Measurements from ENCODE around the gene METRN.
A peak's percentile ranks its signal among the peaks of the same experiment; 100 is the strongest.
"Not testable (repeated sequence)": the region's sequence is repeated elsewhere in the genome, so short reads cannot be mapped to it uniquely, and the experiment has no call there.

The METRN gene

DNA sequence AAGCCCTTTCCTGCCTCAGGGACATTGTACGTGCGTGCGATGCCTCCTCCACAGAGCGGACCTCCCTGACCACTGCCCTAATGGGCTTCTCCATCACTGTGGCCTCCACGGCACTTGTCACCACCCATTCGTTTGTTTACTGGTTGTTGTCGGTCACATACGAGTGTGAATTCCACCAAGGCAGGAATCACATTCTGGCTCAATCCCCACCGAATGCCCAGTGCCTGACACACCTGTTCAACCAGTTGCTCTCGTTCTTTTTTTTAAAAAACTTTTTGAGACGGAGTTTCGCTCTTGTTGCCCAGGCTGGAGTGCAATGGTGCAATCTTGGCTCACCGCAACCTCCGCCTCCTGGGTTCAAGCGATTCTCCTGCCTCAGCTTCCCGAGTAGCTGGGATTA is 23.7 kb upstream of the METRN start:
- not testable (repeated sequence) for DNase-seq (ENCODE audit: low read depth in 2 of 2)

DNA sequence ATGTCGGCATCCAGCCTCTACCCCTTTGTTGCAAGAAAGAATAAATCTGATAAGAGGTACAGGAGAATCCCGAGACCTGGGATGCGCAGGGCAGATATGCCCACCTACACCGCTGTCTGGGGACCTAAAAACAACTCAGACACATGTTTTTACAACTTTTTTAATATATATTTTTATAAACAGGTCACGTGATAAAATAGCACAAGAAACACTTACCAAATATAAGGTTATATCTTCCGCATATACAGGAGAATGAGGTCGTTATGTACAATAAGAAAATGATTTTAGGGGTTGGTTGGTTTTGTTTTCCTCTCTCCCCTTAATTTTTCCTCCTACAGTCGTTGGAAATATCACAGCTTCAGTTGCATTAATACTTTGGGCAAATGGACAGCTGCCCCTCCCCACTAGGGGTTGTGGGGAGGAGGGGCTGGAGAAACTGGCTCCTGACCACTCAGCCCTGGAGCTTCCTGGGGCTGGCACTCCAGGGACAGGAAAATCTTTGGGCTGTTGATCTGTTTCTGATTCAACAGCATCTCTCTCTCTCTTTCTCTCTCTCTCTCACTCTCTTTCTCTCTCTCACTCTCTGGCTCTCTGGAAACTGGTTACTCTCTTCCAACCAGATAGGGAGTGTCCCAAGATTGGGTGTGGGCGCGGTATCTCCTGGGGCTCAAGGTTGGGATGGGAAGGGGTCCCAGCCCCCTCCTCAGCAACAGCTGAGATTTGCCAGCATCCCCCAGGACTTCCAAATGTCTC is 22.4 kb upstream of the METRN start:
- no peak for DNase-seq (ENCODE audit: low read depth in 2 of 2)

DNA sequence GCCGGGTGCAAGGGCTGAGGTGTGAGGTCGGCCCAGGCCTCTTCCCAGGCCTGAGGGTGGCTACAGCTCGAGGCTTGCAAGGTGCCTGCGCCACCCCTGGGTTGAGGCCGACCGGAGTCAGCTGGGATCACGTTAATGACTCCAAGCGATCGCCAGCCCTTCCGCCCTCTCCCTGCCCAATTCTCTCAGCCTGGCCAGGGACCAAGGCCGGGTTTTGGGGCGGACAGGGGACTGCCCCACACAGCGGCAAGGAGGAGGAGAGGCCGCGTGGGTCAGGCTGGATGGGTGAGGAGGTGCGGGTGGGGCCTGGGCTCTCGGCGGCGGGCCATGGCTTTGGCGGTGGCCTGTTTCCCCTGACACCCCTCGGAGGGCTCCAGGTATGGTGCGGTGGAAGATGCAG is 21.6 kb upstream of the METRN start:
- DNase-seq (ENCODE audit: low read depth in 2 of 2) = no peak

DNA sequence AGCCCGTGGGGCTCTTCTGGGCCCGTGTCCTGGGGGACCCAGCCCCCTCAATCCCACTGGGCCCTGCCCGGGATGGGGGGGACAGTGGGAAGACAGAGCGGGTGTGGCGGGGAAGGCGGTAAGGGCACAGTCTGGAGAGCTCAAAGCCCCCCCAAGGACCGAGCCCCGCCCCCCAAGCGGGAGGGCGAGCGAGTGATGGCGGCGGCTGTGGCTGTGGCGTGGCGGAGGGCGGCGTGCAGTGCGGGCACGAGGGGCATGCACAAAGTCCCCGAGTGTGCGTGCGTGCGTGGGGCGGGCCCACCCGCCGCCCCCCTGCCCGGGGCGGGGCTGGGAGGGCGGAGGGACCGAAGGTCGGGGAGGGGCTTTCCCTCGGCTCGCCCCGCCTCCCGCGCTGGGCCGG is 21.2 kb upstream of the METRN start:
- no peak for DNase-seq (ENCODE audit: low read depth in 2 of 2)

DNA sequence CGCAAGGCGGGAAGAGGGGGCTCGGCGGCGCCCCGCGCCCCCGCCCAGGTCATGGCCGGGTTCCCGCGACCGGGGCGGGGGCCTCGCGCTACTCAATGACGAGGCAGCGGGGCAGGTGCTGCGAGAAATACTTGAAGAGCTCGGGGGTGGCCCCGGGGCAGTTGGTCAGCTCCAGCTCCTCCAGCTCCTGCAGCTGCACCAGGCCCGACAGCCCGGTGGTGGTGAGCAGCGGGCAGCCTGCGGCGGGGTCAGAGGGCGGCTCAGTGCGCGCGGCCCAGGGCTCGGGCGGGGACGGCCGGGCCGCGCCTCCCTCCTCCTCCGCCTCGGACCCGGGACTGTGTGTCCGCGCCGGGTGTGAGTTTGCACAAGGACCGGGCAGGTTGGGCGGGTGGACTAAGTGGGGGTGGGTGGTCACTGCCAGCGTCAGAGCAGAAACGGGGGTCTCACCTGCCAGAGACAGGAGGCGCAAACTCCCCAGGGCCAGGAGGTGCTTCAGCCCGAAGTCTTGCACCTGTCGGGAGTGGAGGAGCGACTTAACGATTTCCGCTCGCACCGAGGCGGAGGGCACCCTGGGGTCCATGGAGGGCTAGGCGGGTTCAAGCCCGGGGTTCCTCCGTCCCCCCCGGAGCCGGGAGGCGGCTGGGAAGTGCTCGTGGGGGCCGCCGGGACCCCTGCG is 20.6 kb upstream of the METRN start:
- DNase-seq (ENCODE audit: low read depth in 2 of 2) = no peak

DNA sequence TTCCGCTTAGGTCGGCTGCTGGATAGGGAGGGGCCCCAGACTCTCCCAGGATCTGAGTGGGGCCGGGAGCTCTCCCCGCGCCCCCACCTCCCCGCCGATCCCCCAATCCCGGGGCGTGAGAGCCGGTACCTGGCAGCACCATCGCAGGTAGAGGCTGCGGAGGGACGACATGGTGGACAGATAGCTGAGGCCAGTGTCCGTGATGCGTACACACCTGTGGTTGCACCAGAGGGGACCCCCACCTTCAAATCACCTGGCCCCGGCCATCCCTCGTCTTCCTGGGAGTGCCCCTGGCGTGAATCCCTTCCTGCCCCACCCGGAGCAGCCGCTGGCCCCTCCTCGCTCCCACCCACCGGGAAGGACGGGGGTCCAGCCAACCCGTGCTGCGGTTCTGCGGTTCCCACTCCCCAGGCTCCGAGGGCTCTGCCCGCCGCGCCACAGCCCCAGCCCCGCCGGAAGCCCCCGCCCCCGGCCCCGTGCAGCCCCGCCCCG is 20.0 kb upstream of the METRN start:
- no peak for DNase-seq (ENCODE audit: low read depth in 2 of 2)

DNA sequence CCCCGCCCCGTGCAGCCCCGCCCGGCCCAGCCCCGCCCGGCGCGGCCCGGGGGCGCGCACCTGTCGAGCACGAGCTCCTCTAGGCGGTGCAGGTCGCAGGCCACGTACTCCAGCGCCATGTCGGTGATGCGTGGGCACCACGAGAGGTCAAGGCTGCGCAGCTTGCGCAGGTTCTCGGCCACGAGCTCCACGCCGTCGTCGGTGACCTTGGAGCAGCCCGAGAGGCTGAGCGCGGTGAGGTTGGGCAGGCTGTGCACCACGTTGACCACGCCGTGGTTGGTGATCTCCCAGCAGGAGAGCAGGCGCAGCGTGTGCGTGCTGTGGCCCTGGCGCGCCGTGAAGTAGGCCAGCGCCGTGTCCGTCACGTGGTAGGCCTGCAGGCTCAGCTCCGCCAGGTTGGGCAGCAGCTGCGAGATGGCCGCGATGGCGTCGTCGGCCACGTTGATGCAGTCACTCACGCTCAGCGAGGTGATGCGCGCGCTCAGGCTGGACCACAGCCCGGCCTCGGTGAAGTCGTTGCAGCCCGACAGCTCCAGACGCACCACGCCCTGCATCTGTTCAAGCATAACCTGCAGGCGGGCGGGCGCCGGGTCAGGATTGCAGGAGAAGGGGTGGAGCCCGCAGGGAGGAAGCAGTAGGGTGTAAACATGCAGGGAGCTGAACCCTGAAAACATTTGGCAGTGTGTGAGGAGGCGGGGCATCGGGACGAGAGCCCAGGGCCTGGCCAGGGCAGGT is 19.4 kb upstream of the METRN start:
- peak in 1 of 2 experiments; percentile 63 for DNase-seq (ENCODE audit: low read depth in 2 of 2)

DNA sequence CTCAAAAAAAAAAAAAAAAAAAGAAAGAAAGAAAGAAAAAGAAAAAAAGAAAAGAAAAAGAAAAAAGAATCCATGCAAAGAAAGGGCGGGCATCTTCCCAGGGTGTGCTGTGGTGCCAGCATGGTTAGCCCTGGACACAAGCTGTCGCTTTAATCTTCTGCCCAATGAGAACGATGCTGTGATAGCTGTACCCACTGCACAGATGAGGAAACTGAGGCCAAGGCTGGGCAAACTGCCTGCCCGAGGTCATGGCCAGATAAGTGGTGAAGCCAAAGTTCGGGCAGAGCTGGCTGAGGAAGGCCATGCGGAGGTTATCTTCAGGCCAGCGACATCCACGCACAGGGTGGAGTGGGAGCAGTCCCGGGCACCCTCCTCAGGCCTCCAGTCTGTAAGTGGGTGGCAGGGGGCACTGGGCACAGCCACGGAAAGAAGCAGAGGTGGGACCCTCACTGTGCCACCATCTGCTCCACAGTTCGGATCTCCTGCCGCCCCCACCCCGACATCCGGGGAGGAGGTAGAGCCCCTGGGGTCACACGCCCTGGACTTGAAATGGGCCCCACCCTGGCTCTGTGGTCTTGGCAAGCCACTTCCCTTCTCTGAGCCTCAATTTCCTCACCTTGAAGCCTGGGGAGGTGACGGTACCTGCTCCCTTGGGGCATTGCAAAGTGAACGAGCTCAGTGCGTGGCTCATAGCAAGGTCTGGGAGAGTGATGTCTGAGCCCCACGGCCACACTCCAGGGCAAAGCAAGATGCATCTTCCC is 15.8 kb upstream of the METRN start:
- no peak for DNase-seq (ENCODE audit: low read depth in 2 of 2)

DNA sequence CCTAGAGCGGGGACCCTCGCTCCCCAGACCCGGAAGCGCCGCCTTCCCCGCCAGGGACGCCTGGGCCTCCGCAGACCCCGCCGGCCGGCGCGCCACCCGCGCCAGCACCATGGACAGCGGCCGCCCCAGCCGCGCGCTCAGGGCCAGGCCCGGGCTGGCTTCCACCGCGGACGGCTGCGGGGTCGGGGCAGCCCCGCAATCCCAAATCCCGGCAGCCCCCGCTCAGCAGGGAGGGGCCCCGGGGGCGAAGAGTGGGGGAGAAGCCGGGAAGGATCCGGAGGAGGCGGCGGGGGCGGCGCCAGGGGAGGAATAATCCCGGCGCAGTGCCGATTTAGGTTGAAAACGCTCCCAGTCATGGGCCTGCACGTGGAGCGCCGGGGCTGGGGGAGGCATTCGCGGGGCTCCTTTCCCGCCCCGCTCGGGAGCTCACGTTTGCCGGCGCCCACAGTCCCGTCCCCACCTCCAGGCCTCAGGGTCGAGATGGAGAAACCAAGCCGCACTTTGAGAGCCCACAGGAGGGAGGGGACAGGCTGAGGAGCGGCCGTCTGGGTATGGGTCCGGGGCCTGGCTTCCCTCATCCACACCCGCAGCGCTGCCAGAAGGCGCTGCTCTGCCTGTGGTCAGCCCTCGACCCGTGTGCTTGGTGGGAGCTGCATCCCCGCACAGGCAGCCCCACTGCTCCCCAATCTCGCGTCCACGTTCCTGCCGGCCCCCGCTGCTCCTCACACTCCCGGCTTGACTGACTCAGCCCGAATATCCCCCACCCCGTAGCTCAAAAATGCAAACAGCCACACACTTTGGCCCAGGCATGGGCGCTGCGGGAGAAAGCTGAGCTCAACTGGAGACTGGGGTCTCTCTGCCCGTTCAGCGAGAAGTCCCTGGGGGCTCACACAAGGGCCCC is 14.0 kb upstream of the METRN start:
- no peak for DNase-seq (ENCODE audit: low read depth in 2 of 2)

DNA sequence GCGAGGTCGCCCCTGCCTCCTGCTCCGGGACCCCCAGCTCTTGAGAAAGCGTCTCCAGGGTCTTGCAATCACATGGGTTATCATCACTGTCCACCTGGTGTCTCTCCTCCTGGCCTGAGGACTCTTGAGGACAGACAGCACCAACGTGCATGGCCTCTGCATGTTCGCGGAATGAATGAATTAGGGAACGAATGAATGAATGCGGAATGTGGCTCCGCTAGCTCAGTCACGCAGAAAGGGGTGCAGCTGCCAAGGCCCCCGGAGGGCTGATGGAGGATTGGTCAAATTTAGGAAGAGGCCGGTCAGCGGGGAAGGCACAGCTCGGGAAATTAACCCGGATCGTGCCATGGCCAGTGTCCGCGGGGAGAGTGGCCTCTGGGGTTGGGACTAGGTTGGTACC is 12.6 kb upstream of the METRN start:
- no peak for DNase-seq (ENCODE audit: low read depth in 2 of 2)

DNA sequence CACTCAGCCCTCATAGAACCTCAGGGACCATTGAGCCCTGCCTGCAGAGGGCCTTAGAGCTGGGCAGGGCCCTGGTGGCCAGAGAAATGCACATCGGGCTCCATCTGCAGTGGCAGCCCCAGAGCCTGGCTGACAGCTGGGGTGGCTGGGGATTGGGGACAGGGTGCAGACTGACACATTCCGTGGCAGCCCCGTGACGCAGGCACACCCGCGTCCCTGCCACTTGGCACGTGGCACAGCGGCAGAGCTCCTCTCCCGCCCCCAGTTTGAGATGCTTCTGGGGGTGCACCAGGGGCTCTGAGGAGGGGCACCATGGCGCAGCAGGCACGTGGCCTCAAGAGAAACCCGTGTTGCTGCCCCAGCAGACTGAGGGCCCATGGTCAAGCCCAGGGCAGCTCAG is 11.5 kb upstream of the METRN start:
- no peak for DNase-seq (ENCODE audit: low read depth in 2 of 2)

DNA sequence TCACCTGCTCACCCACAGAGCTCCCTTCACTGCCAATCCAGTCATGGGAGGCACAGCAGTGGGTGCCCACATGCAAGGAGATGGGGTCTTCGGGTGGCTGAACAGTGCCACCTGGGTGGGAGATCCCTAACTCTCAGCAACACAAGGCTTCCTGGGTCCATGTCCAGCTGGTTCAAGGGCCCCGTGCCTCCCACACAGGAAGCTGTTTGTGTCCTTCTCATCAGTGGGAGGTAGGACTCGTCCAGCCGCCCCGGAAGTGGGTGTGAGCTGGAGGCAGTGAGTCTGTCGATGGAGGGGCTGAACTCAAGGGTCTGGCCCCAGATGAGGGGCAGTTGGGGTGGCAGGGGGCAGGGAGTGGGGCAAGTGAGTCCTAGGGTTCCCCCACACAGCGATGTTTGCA is 10.9 kb upstream of the METRN start:
- DNase-seq (ENCODE audit: low read depth in 2 of 2) = no peak

DNA sequence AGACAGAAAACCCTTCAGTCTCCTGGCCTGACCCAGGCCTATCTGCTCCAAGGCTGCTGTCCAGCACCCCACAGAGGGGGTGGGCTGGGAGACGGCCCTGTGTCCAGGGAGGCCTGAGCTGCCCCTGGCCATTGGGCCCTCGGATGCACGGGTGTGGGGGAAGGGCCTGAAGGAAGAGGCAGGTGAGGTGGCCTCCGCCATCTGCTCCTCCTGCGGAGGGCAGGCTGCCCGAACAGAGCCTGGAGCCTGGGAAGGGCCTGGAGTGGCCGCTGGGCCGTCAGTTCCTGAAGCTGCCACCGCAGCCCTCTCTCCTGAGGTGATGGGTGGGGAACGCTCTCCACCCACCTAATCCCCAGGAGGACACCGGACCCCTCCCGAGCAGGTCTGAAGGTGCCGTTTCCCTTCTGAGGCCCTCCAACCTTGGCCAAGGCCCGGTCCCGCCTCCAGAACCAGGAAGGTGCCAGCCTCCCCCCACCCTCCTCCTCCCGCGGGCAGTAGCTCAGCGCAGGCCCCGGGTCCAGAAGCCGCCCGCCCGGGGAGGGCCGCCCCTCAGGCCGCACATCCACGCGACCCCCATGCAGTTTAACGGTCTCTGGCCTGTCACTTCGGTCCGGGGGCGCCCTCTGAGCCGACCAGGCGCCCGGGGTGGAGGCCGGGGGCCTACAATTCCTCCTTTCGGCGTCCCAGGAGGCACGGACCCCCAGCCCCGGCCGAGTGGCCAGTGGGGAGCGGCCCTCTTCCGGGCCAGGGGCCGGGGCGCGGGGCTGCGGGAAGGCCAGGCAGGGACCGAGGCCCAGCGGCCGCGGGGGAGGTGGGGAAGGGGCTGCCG is 10.2 kb upstream of the METRN start:
- DNase-seq (ENCODE audit: low read depth in 2 of 2) = no peak

DNA sequence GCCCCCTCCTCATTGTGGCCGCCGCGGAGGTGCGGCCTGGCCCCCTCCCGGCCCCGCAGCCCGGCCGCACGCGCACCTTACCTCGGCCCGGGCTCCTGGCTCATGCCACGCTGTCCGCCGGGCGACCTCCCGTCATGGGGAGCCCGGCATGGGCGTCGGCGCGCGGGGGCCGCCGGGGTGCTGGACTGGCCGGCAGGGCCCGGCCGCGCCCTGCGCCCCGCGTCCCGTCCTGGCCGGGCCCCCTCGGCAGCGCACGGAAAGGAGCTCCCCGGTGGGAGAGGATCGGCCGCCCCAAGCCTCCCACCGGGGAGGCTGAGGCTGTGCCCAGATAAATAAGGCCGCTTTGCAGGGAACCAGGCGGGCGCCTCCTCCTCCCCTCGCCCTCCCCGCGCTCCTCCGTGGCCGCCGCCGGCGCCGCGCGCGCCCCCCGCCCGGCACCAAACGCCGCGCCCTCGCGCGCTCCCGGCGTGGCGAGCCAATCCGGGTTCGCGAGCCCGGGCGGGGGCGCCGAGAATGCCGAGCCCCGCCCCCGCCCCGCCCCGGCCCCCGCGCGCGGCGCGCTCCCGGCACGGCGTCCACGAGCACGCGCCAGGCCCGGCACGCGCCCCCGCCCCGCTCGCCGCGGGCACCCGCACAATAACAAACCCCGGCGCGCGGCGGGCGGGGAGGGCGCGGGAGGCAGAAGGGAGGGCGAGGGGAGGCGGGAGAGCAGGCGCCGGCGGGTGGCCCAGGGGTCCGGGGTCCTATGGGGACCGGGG is 9.3 kb upstream of the METRN start, which contains the start of gene FBXL16:
FBXL16 (minus strand) TSS at position 371 of the 758 bp plus-strand sequence. CDS start 8,396 bp downstream, outside the sequence.
- no peak for DNase-seq (ENCODE audit: low read depth in 2 of 2)

DNA sequence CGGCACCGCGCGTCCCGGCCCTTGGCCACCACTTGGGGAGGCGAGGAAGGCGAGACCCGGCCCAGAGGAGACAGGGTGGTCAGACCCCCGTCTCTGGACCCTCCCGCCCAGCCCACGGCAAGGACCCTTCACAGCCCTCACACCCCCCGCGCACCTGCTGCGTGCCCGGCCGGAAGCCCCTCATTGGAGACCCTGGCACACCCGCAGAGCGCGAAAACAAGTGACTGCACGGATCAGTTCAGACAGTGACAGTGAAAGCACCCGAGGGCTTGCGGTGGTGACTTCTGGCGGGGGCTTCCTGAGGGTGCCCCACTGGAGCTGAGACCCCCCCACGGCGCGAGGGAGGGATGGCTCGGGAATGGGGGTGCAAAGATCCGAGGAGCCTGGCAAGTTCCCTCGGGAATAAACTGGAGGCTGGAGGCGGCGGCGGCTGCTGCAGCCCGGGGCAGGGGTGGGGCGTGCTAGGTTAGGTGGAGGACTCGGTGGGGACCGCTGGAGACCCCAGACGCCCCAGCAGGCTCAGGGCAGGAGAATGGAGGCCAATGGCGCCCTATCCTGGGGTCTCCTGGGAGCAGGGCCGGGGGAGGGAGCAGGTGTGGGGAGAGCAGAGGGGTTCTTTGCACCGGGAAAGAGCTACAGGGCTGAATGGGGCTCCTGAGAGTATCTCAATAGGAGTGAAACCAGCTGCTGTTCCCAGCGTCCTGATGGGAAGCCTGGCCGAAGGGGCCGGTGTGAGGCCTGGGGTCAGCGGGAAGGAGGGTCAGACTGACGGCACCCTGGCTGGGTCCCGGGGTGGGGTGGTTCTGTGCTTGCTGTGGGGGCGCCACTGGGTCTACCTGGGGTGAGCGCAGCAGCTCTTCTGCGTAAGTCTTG is 8.5 kb upstream of the METRN start:
- DNase-seq (ENCODE audit: low read depth in 2 of 2) = no peak

DNA sequence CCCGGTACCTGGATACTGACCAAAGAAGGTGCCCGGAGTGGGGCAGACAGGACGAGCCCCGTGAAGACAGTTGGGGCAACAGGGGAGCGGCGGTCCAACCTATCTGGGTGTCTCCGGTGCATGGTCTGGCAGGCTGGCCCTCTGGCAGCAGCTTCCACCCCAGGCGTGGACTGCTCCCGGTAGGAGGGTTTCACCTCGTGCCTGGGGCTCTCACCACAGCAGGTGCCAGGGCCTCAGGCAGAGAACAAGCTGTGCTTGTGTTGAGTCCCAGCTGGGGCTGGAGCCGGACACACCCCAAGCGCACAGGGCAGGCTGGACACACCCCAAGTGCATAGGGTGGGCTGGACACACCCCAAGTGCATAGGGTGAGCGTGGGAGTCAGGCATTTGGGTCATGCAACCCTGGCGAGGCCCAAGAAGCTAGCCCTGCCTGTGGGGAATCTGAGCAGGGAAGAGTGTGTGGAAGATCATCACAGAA is 7.8 kb upstream of the METRN start:
- no peak for DNase-seq (ENCODE audit: low read depth in 2 of 2)

DNA sequence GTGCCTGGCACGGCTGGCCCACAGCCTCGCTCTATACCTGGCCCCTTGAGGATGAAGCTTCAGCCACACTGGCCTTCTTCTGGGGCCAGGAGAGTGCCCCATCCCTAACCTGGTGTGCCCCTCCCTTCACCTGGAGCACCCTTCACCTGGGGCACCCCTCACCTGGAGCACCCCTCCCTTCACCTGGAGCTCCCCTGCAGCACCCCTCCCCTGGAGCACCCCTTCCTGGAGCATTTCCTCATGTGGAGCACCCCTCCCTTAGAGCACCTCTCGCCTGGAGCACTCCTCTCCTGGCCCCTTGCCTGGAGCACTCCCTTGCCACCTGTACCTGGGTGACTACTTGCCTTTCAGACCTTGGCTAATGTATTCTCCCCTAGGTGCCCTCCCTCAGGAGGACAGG is 6.9 kb upstream of the METRN start:
- DNase-seq (ENCODE audit: low read depth in 2 of 2) = no peak

DNA sequence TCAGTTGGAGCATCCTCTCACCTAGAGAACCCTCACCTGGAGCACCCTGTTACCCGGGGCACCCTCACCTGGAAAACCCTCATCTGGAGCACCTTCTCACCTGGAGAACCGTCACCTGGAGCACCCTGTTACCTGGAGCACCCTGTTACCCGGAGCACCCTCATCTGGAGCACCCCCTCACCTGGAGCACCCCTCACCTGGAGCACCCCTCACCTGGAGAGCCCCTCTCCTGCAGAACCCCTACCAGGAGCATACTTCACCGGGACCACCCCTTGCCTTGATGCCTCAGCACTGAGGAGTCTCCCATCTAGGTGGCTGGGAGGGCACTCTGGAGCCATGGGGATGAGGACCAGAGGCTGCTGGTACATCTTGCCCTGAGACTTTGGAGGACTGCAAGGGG is 6.0 kb upstream of the METRN start:
- DNase-seq (ENCODE audit: low read depth in 2 of 2) = no peak
